CD4-positive, CD25-positive, alpha-beta regulatory T cell (primary cell): ENCODE measurements around the gene PRDM16. TPM values are rescaled to one million over a fixed set of nuclear protein-coding genes. Genes with fewer than 3 reads are reported as not detected.

Experiments used
- ATAC-seq, 2 donors: fragments of 150-1000 bp; cut with Tn5 transposase; one replicate each; pipeline ENCODE4 v1.10.0; 2021; ENCODE audit warnings: low read depth in 2 of 2, moderate number of reproducible peaks in 2 of 2, moderate library complexity in 1 of 2
- DNase-seq, 3 donors: peaks; one replicate each; pipeline versions ENCODE4 v3.0.0 to v3.0.0-alpha.2; 2012 to 2022; ENCODE audit warnings: mixed read lengths in 1 of 3
- H3K27ac ChIP-seq: one replicate; pipeline ENCODE4 v1.7.0; 2013; ENCODE audit warnings: mild to moderate bottlenecking, low read length; ENCODE audit not compliant: insufficient read depth, poor library complexity, severe bottlenecking
- H3K27me3 ChIP-seq: one replicate; pipeline ENCODE4 v1.7.0; 2013; ENCODE audit warnings: low read length; ENCODE audit not compliant: control insufficient read depth, insufficient read depth
- H3K36me3 ChIP-seq: one replicate; pipeline ENCODE4 v1.7.0; 2013; ENCODE audit warnings: mild to moderate bottlenecking, low read length, moderate library complexity; ENCODE audit not compliant: control insufficient read depth, insufficient read depth
- H3K4me1 ChIP-seq: 2 replicates; pipeline ENCODE4 v1.7.0; 2013; ENCODE audit warnings: mild to moderate bottlenecking, low read length; ENCODE audit not compliant: insufficient read depth, control insufficient read depth, poor library complexity, severe bottlenecking
- H3K4me3 ChIP-seq: one replicate; pipeline ENCODE4 v1.7.0; 2013; ENCODE audit warnings: low read depth, mild to moderate bottlenecking, low read length, moderate library complexity
- H3K9me3 ChIP-seq, 2 experiments: 1 replicate in 1 of 2; 2 replicates in 1 of 2; pipeline ENCODE4 v1.7.0; 2013; ENCODE audit warnings: low read length in 2 of 2, mild to moderate bottlenecking in 1 of 2, moderate library complexity in 1 of 2; ENCODE audit not compliant: control insufficient read depth in 2 of 2
- H3K27ac Mint-ChIP-seq, 3 donors: one replicate each; pipeline ENCODE4 v1.8.0; 2020 to 2022; ENCODE audit warnings: mild to moderate bottlenecking in 3 of 3, mixed read lengths in 3 of 3, moderate library complexity in 2 of 3
- H3K27me3 Mint-ChIP-seq: one replicate; pipeline ENCODE4 v1.8.0; 2022; ENCODE audit warnings: mild to moderate bottlenecking, mixed read lengths
- H3K36me3 Mint-ChIP-seq: one replicate; pipeline ENCODE4 v1.8.0; 2020; ENCODE audit warnings: mixed read lengths
- H3K4me1 Mint-ChIP-seq, 4 donors: one replicate each; pipeline ENCODE4 v1.8.0; 2020 to 2022; ENCODE audit warnings: mixed read lengths in 4 of 4, mild to moderate bottlenecking in 1 of 4
- H3K4me3 Mint-ChIP-seq, 4 donors: one replicate each; pipeline ENCODE4 v1.8.0; 2020 to 2022; ENCODE audit warnings: mild to moderate bottlenecking in 4 of 4, mixed read lengths in 4 of 4, moderate library complexity in 3 of 4
- H3K9me3 Mint-ChIP-seq, 7 donors: one replicate each; pipeline ENCODE4 v1.8.0; 2020 to 2022; ENCODE audit warnings: mixed read lengths in 7 of 7, mild to moderate bottlenecking in 3 of 7, moderate library complexity in 2 of 7
- polyA plus RNA-seq, 4 donors: library from polyadenylated mRNA; unstranded; fragments of 300-500 nt; fragmentation: Illumina TruSeq; gene quantifications; one replicate each; pipeline ENCODE4 v1.2.3, GENCODE V29; 2021
- total RNA-seq: library from RNA; stranded (reverse); gene quantifications from one replicate; pipeline ENCODE4 v1.2.3, GENCODE V29; 2022

The PRDM16 gene
- total and polyA plus RNA-seq, 5 donors from 2014 or later = 0.27 TPM; not detected in 4

- Mint-ChIP-seq H3K27ac (no peak overlapping the region), H3K36me3 (no peaks in the 10 kb centered on the region), H3K4me1 (peaks cover 0 to 4% (median under 1%) of the 10 kb centered on the region in 4 donors), H3K9me3 (peaks cover 0 to 2% (median 0%) of the 10 kb centered on the region in 7 donors), H3K4me3 (no peak overlapping the region), H3K27me3 (peaks cover 27% of the 10 kb centered on the region)
- Histone ChIP-seq H3K36me3 (no peaks in the 10 kb centered on the region), H3K9me3 (no peaks in the 10 kb centered on the region), H3K4me1 (peaks cover 9% of the 10 kb centered on the region), H3K4me3 (no peak overlapping the region), H3K27ac (no peak overlapping the region), H3K27me3 (no peaks in the 10 kb centered on the region)
- DNase-seq (no peak), ATAC-seq (no peak)
Measured at GRCh38 chr1:3070309-3070643, 1.3 kb downstream of the PRDM16 start.

DNA sequence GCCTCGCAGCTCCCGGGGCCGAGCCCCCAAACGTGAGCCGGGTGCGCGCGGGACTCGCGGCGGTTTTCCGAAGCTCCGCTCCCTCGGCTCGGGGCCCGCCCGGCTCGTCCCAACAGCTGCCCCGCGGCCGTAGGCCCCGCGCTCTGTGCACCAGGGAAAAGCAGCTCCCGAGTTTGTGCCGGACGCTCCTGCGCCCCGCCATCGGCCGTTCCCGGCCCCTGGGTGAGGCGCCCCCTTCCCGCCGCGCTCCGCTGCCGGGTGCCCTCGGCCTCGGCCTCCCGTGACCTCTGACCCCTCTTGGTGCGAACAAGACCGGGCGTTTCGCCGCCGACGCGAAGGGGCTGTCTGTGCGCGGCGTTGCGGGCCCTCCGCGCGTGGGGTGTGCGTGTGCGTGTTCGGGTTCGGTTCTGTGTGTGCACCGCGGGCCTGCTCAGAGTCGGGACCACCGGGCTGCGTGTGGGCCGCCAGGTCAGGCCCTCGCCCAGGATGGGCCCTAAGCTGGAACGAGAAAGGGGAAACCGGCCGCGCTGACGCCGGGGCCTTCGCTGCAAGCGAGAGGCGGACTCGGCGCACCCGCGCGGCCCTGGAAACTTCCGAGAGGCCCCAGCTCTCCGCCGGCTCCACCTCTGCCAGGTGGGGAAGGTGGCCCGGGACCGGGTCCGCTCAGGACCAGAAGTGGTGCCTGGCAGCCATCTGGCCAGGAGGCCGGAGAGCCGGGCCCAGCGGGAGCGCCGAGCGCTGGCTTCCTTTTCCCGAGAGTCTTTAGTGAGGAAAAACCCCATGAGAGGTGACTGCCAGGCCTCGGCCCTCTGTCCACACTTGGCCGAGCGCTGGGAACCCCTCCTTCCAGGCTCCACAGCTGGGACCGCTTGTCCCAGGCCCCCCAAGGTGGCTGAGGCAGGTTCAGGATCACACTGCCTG, 1.9 kb downstream of the PRDM16 start:
- Histone ChIP-seq H3K9me3 (no peaks in the 10 kb centered on the region), H3K27me3 (no peaks in the 10 kb centered on the region), H3K4me3 (no peak overlapping the region), H3K36me3 (no peaks in the 10 kb centered on the region), H3K4me1 (peaks cover 9% of the 10 kb centered on the region), H3K27ac (no peak overlapping the region)
- ATAC-seq (no peak), DNase-seq (no peak)
- Mint-ChIP-seq H3K27me3 (peaks cover 29% of the 10 kb centered on the region), H3K4me3 (peak overlapping the region in 2 of 4 donors; percentile 4 to 33), H3K27ac (peak overlapping the region in 1 of 3 donors; percentile 5), H3K4me1 (peaks cover 0 to 4% (median under 1%) of the 10 kb centered on the region in 4 donors), H3K9me3 (peaks cover 0 to 2% (median 0%) of the 10 kb centered on the region in 7 donors), H3K36me3 (no peaks in the 10 kb centered on the region)

- peaks cover 0 to 4% (median under 1%) of the 10 kb centered on the region in 4 donors for H3K4me1 Mint-ChIP-seq
- peaks cover 29% of the 10 kb centered on the region for H3K27me3 Mint-ChIP-seq
- H3K36me3 Mint-ChIP-seq = no peaks in the 10 kb centered on the region
- Histone ChIP-seq H3K36me3 (no peaks in the 10 kb centered on the region), H3K4me3 (no peak overlapping the region), H3K9me3 (no peaks in the 10 kb centered on the region), H3K27me3 (no peaks in the 10 kb centered on the region), H3K27ac (no peak overlapping the region), H3K4me1 (peaks cover 9% of the 10 kb centered on the region)
- peaks cover 0 to 2% (median 0%) of the 10 kb centered on the region in 7 donors for H3K9me3 Mint-ChIP-seq
- no peak overlapping the region for H3K27ac Mint-ChIP-seq
- H3K4me3 Mint-ChIP-seq = peak overlapping the region in 1 of 4 donors; percentile 19
- ATAC-seq (no peak), DNase-seq (no peak)
Measured at GRCh38 chr1:3071565-3072390, 2.8 kb downstream of the PRDM16 start.

DNA sequence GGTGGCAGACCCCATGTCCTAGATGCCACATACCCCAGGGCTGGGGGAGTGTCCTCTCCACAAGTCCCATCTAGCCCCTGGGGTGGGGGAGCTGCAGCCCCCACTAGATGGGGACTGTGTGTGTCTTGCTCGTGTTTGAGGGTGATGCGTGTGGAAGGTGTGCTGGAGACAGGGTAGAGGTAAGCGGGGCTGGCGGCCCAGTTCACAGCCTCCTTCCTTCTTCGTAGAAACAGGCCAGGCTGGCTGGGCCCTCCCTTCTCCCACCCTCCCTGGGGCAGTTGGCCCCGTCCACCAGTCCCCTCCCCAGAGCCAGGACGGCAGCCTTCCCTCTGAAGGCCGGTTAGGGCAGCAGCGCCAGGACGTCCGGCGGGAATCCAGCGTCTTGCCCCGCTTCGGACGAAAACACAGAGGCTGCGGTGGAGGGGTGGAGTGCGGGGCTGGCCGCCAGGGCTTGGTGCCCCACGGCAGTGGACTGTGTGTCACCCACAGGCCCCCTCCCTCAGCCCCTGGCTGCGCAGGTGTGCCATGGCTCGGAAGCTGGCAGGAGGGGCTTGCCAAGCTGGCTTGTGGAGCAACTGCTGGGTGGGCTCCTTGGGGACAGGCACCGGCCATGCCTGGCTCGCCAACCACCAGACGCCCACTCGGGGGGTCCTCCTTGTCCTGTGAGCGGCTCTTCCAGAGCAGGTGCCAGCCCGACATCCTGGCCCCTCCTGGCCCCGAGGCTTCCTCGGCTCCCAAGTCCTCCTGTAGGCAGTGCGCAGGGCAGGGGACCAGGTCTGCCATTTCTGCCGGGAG, 3.6 kb downstream of the PRDM16 start:
- Histone ChIP-seq H3K36me3 (no peaks in the 10 kb centered on the region), H3K4me1 (peaks cover 9% of the 10 kb centered on the region), H3K9me3 (no peaks in the 10 kb centered on the region), H3K4me3 (no peak overlapping the region), H3K27me3 (no peaks in the 10 kb centered on the region), H3K27ac (no peak overlapping the region)
- no peaks in the 10 kb centered on the region for H3K36me3 Mint-ChIP-seq
- no peak overlapping the region for H3K27ac Mint-ChIP-seq
- H3K4me1 Mint-ChIP-seq = peaks cover 0 to 4% (median under 1%) of the 10 kb centered on the region in 4 donors
- peaks cover 0 to 2% (median 0%) of the 10 kb centered on the region in 7 donors for H3K9me3 Mint-ChIP-seq
- peaks cover 25% of the 10 kb centered on the region for H3K27me3 Mint-ChIP-seq
- no peak overlapping the region for H3K4me3 Mint-ChIP-seq
- DNase-seq (no peak), ATAC-seq (no peak)

- H3K4me1 Mint-ChIP-seq = peaks cover 0 to 4% (median under 1%) of the 10 kb centered on the region in 4 donors
- no peaks in the 10 kb centered on the region for H3K36me3 Mint-ChIP-seq
- ATAC-seq (no peak), DNase-seq (no peak)
- peaks cover 22% of the 10 kb centered on the region for H3K27me3 Mint-ChIP-seq
- no peaks in the 10 kb centered on the region for H3K9me3 ChIP-seq
- H3K27ac Mint-ChIP-seq = no peak overlapping the region
- no peak overlapping the region for H3K27ac ChIP-seq
- H3K4me3 ChIP-seq = no peak overlapping the region
- no peaks in the 10 kb centered on the region for H3K36me3 ChIP-seq
- peaks cover 0 to 2% (median 0%) of the 10 kb centered on the region in 7 donors for H3K9me3 Mint-ChIP-seq
- H3K27me3 ChIP-seq = no peaks in the 10 kb centered on the region
- H3K4me1 ChIP-seq = peaks cover 9% of the 10 kb centered on the region
- no peak overlapping the region for H3K4me3 Mint-ChIP-seq
Measured at GRCh38 chr1:3073186-3073488, 4.1 kb downstream of the PRDM16 start.

DNA sequence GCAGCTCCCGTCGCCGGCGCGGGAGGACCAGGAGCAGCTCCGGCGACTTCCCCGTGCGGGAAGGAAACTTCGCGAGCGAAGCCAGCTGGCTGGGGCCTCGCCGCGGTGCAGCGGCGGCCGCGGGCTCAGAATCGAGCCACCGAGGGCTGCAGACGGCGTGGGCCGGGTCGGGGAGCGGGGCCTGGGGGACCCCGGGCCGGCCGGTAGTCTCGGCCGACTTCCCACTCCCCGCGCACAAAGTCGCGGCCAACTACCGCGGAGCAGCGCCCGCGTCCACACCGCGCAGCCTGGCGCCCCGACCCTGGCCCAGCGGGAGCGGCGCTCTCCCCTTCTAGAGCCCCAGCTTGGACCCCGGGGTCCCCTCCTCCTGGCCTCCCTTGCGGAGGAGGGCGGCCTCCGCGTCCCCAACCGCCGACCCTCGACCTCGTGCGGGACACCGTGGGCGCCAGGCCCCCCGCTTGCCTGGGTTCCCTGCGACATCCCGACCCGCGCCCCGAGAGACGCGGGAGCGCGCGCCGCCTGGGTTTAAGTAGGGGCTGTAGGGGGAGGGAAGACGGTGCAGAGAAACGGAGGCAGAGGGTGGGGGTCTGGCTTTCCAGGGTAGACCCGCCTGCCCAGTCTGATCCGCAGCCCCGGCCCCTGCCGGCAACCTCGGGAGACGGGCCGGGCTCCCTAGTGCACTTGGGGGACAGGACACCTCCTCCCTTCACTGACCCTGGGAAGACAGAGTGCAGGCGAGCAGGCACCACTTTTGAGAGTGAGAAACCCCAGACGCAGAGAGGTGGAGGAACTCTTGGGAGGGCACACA, 4.7 kb downstream of the PRDM16 start:
- Histone ChIP-seq H3K4me1 (peaks cover 7% of the 10 kb centered on the region), H3K27ac (no peak overlapping the region), H3K27me3 (no peaks in the 10 kb centered on the region), H3K9me3 (no peaks in the 10 kb centered on the region), H3K4me3 (no peak overlapping the region), H3K36me3 (no peaks in the 10 kb centered on the region)
- Mint-ChIP-seq H3K36me3 (no peaks in the 10 kb centered on the region), H3K27me3 (peaks cover 22% of the 10 kb centered on the region), H3K9me3 (peaks cover 0 to 2% (median 0%) of the 10 kb centered on the region in 7 donors), H3K27ac (no peak overlapping the region), H3K4me3 (no peak overlapping the region), H3K4me1 (peaks cover 0 to 4% (median under 1%) of the 10 kb centered on the region in 4 donors)
- no peak for ATAC-seq
- DNase-seq = no peak

DNA sequence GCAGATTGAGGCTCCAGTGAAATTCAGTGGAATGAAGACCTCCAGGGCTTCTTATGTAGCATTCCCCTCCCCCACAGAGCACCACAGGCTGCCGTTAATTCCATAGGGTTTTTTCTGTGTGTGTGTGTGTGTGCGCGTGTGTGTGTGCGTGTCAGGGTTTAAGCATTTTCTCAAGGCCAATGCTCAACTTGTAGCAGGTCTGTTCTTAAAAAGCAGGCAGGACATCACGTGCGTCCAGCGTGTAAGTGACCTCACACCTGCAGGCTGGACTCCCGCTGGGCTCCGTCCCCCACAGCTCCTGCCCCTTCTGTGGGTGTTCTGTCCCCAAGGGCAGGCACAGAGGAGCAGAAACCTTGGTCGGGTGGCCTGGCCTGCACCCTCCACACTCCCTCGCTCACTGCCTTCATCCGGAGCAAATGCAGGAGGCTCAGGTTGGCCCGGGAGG, 5.3 kb downstream of the PRDM16 start:
- H3K27ac ChIP-seq = no peak overlapping the region
- peaks cover 0 to 2% (median 0%) of the 10 kb centered on the region in 7 donors for H3K9me3 Mint-ChIP-seq
- no peaks in the 10 kb centered on the region for H3K36me3 ChIP-seq

More for the DNA sequence above, 5.3 kb downstream of the PRDM16 start:
- DNase-seq (no peak), ATAC-seq (no peak)
- H3K27me3 ChIP-seq = no peaks in the 10 kb centered on the region
- Mint-ChIP-seq H3K27me3 (peaks cover 17% of the 10 kb centered on the region), H3K4me1 (peaks cover 0 to 4% (median 0%) of the 10 kb centered on the region in 4 donors), H3K27ac (no peak overlapping the region), H3K4me3 (no peak overlapping the region), H3K36me3 (no peaks in the 10 kb centered on the region)
- peaks cover 5% of the 10 kb centered on the region for H3K4me1 ChIP-seq
- no peaks in the 10 kb centered on the region for H3K9me3 ChIP-seq
- no peak overlapping the region for H3K4me3 ChIP-seq
